WTC11 (cell line): ENCODE results near the gene PLXNA3. TPM values are rescaled to one million over a fixed set of nuclear protein-coding genes. Genes with fewer than 3 reads are reported as not detected.

Experiments used
- ATAC-seq: fragments of 200-7000 bp; cut with Tn5 transposase; 2 replicates; pipeline ENCODE4 v1.10.0; 2021; ENCODE audit warnings: mild to moderate bottlenecking, moderate library complexity
- CTCF ChIA-PET: fragments of 300-600 bp; sonication (Branson Sonifier 250); formaldehyde crosslinking; loops from one replicate; lab custom pipeline; 2021; ENCODE audit warnings: antibody characterized with exemption; lab: Charles Lee
- POLR2A ChIA-PET: fragments of 350-600 bp; sonication (Branson Sonifier 250); formaldehyde crosslinking; loops from one replicate; lab custom pipeline; 2021; ENCODE audit warnings: antibody characterized with exemption; lab: Charles Lee
- DNase-seq: peaks from one replicate; pipeline ENCODE4 v3.0.0; 2021; ENCODE audit warnings: low spot score
- H3K27ac Mint-ChIP-seq: 2 replicates; pipeline ENCODE4 v1.8.0; 2021; ENCODE audit warnings: mixed read lengths
- H3K27me3 Mint-ChIP-seq: 2 replicates; pipeline ENCODE4 v1.8.0; 2021; ENCODE audit warnings: low read depth, mild to moderate bottlenecking, moderate library complexity, mixed read lengths
- H3K36me3 Mint-ChIP-seq: 2 replicates; pipeline ENCODE4 v1.8.0; 2021; ENCODE audit warnings: mixed read lengths
- H3K4me1 Mint-ChIP-seq: 2 replicates; pipeline ENCODE4 v1.8.0; 2022; ENCODE audit warnings: mixed read lengths
- H3K4me3 Mint-ChIP-seq: 2 replicates; pipeline ENCODE4 v1.8.0; 2021; ENCODE audit warnings: mild to moderate bottlenecking, moderate library complexity, mixed read lengths
- H3K9me3 Mint-ChIP-seq: 2 replicates; pipeline ENCODE4 v1.8.0; 2021; ENCODE audit warnings: mixed read lengths
- E2F4 ChIP-seq: sonication (generic); formaldehyde crosslinking; IDR thresholded peaks from 2 replicates; pipeline ENCODE4 v1.8.1; 2022; ENCODE audit warnings: low read depth, mild to moderate bottlenecking, moderate library complexity, missing genetic modification reagents, borderline replicate concordance
- ESRRA ChIP-seq: sonication (generic); formaldehyde crosslinking; IDR thresholded peaks from 2 replicates; pipeline ENCODE4 v1.8.1; 2022; ENCODE audit warnings: mild to moderate bottlenecking, missing genetic modification reagents, borderline replicate concordance
- FOXK1 ChIP-seq: sonication (generic); formaldehyde crosslinking; IDR thresholded peaks from 2 replicates; pipeline ENCODE4 v1.8.0; 2022; ENCODE audit warnings: mild to moderate bottlenecking, moderate library complexity, missing genetic modification reagents
- NFE2L1 ChIP-seq: sonication (generic); formaldehyde crosslinking; IDR thresholded peaks from 2 replicates; pipeline ENCODE4 v1.8.1; 2023; ENCODE audit warnings: missing genetic modification reagents
- NFYB ChIP-seq: sonication (generic); formaldehyde crosslinking; conservative IDR thresholded peaks from 2 replicates; pipeline ENCODE4 v1.8.0; 2022; ENCODE audit warnings: low read depth, missing genetic modification reagents
- NR3C1 ChIP-seq: sonication (generic); formaldehyde crosslinking; conservative IDR thresholded peaks from 2 replicates; pipeline ENCODE4 v1.8.1; 2023; ENCODE audit warnings: low read depth, mild to moderate bottlenecking, missing genetic modification reagents
- SMAD3 ChIP-seq: sonication (generic); formaldehyde crosslinking; IDR thresholded peaks from 2 replicates; pipeline ENCODE4 v1.8.0; 2022; ENCODE audit warnings: missing genetic modification reagents, mild to moderate bottlenecking, borderline replicate concordance
- SMAD4 ChIP-seq: sonication (generic); formaldehyde crosslinking; IDR thresholded peaks from 2 replicates; pipeline ENCODE4 v1.8.0; 2022; ENCODE audit warnings: mild to moderate bottlenecking, missing genetic modification reagents
- SOX15 ChIP-seq: fragments of 250-450 bp; sonication (Bioruptor Pico); IDR thresholded peaks from 2 replicates; pipeline ENCODE4 v1.9.0; 2021; ENCODE audit warnings: mild to moderate bottlenecking
- TEAD1 ChIP-seq: sonication (generic); formaldehyde crosslinking; IDR thresholded peaks from 2 replicates; pipeline ENCODE4 v1.8.0; 2022; ENCODE audit warnings: mild to moderate bottlenecking, missing genetic modification reagents
- TP53 ChIP-seq: sonication (generic); formaldehyde crosslinking; IDR thresholded peaks from 2 replicates; pipeline ENCODE4 v1.8.1; 2023; ENCODE audit warnings: mild to moderate bottlenecking, missing genetic modification reagents
- ZNF232 ChIP-seq: sonication (generic); formaldehyde crosslinking; IDR thresholded peaks from 2 replicates; pipeline ENCODE4 v1.8.0; 2022; ENCODE audit warnings: mild to moderate bottlenecking, missing genetic modification reagents
- ZNF263 ChIP-seq: sonication (generic); formaldehyde crosslinking; IDR thresholded peaks from 2 replicates; pipeline ENCODE4 v1.8.1; 2022; ENCODE audit warnings: low read depth, mild to moderate bottlenecking, moderate library complexity, missing genetic modification reagents
- ZNF281 ChIP-seq: sonication (generic); formaldehyde crosslinking; IDR thresholded peaks from 2 replicates; pipeline ENCODE4 v1.8.0; 2023; ENCODE audit warnings: mild to moderate bottlenecking, missing genetic modification reagents
- total RNA-seq: library from RNA; stranded (reverse); gene quantifications from 3 replicates; pipeline ENCODE4 v1.2.3, GENCODE V29; 2021
- TF ChIP-seq, protein P1 (sequence below): fragments of 250-450 bp; sonication (Bioruptor Pico); IDR thresholded peaks from 2 replicates; pipeline ENCODE4 v2.1.2; 2022; ENCODE audit warnings: mild to moderate bottlenecking, moderate library complexity
- TF ChIP-seq, protein P2 (sequence below): fragments of 250-450 bp; sonication (Bioruptor Pico); IDR thresholded peaks from 2 replicates; pipeline ENCODE4 v1.9.0; 2021; ENCODE audit warnings: mild to moderate bottlenecking
- TF ChIP-seq, protein P3 (sequence below): sonication (generic); formaldehyde crosslinking; IDR thresholded peaks from 2 replicates; pipeline ENCODE4 v1.8.1; 2023; ENCODE audit warnings: mild to moderate bottlenecking, missing genetic modification reagents

PLXNA3 gene
- total RNA-seq, 1 experiment from 2014 or later = 26.6 TPM

GRCh38 chrX:154502989-154503388 lies 44.9 kb downstream of the PLXNA3 start:
- H3K4me1 Mint-ChIP-seq = no peaks in the 10 kb centered on the region
- ATAC-seq (no peak), DNase-seq (no peak)
- no peak for TF ChIP-seq NFE2L1 (CRISPR knock-in tag)
- H3K4me3 Mint-ChIP-seq = no peak overlapping the region
- no peaks in the 10 kb centered on the region for H3K36me3 Mint-ChIP-seq
- CTCF ChIA-PET = interaction anchor here (1.3 kb wide), 1 partner anchor 12 kb away, joined by 4 read pairs; the partner anchor contains the start of gene SLC10A3
- no peaks in the 10 kb centered on the region for H3K9me3 Mint-ChIP-seq
- H3K27ac Mint-ChIP-seq = no peak overlapping the region
- H3K27me3 Mint-ChIP-seq = peaks cover 2% of the 10 kb centered on the region; the same call in 1 of the 2 replicates
- POLR2A ChIA-PET = interaction anchor here (0.7 kb wide), 1 partner anchor 140 kb away, joined by 9 read pairs; no protein-coding TSS in a partner anchor

DNA sequence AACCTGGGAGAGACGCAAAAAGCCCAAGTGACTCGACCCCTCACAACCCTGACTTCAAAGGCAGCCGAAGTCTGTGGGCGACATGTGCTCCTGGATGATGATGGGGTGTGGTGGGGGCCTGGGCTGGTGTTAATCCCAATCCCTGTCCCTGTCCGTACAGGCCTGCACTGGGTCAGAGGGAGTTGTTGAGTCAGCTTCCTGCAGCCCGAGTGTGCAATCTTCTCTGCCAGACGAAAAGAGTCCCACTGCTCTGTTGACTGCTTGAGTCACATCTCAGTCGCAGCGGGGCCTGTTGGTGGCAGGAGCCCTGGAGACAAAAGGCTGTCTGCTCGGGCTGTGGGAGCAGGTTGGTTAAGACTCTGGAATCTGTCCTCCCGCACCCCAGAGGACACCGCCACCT lies 47.7 kb downstream of the PLXNA3 start:
- no peaks in the 10 kb centered on the region for H3K9me3 Mint-ChIP-seq
- no peak overlapping the region for H3K27ac Mint-ChIP-seq
- POLR2A ChIA-PET = no interaction called here
- H3K27me3 Mint-ChIP-seq = peaks cover 2% of the 10 kb centered on the region; the same call in 1 of the 2 replicates
- DNase-seq (no peak), ATAC-seq (no peak)
- H3K4me3 Mint-ChIP-seq = no peak overlapping the region
- CTCF ChIA-PET = no interaction called here
- peaks cover 11% of the 10 kb centered on the region for H3K36me3 Mint-ChIP-seq
- TF ChIP-seq TEAD1 (CRISPR knock-in tag) (no peak), SMAD4 (CRISPR knock-in tag) (no peak)
- H3K4me1 Mint-ChIP-seq = no peaks in the 10 kb centered on the region

DNA sequence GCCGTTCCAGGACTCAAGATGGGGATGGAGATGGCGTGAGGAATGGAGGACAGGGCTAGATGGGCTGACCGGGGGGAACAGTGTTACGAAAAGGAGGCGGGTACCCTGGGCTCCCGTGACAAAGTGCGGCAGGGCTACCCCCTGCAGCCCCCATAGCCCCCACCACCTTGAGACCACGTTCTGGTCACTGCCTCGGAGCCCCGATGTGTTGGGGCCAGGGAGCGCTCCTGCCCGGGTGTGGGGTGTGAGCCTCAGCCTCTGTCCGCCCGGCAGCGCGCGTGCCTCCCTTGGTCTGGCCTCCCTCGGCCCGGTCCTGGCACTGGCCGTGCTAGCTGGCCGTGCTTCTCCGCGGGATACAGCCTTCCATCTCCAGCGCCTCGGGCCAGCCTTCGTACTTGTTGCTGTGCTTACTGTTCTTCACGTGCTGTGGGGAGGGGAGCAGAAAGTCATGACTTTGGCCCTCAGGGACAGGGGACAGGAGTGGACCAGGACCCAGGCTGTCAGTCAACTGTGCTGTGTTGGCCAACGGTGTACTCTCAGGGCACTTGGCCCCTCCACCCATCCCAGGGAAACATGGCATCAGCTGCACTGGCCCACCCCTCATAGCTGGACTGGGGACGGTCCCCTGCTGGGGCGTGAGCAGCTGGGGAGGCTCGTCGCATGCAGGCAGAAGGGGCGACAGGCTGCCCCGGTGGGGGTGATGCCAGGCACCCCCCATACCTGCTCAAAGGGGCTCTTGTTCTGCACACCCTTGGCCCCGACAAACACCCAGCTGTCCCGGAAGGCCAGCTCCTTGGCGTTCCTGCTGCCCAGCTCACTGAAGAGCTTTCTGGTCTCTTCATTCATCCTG lies 48.6 kb downstream of the PLXNA3 start:
- no peak for ATAC-seq
- Mint-ChIP-seq H3K27ac (no peak overlapping the region), H3K4me1 (no peaks in the 10 kb centered on the region), H3K4me3 (no peak overlapping the region), H3K36me3 (peaks cover 15% of the 10 kb centered on the region), H3K9me3 (no peaks in the 10 kb centered on the region), H3K27me3 (no peaks in the 10 kb centered on the region)
- ChIA-PET CTCF (no interaction called here), POLR2A (no interaction called here)
- TF ChIP-seq E2F4 (no peak), ZNF232 (CRISPR knock-in tag) (no peak), ZNF281 (CRISPR knock-in tag) (no peak), ZNF263 (CRISPR knock-in tag) (no peak), SOX15 (CRISPR knock-in tag) (no peak)
- TF ChIP-seq, protein P1, sequence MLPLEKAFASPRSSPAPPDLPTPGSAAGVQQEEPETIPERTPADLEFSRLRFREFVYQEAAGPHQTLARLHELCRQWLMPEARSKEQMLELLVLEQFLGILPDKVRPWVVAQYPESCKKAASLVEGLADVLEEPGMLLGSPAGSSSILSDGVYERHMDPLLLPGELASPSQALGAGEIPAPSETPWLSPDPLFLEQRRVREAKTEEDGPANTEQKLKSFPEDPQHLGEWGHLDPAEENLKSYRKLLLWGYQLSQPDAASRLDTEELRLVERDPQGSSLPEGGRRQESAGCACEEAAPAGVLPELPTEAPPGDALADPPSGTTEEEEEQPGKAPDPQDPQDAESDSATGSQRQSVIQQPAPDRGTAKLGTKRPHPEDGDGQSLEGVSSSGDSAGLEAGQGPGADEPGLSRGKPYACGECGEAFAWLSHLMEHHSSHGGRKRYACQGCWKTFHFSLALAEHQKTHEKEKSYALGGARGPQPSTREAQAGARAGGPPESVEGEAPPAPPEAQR = no peak
- no peak for DNase-seq

- no peak for ATAC-seq
- TF ChIP-seq ESRRA (CRISPR knock-in tag) (no peak), NFYB (CRISPR knock-in tag) (no peak), FOXK1 (CRISPR knock-in tag) (no peak), NR3C1 (CRISPR knock-in tag) (no peak), SMAD3 (CRISPR knock-in tag) (no peak), SMAD4 (CRISPR knock-in tag) (no peak), TP53 (no peak)
- TF ChIP-seq, protein P2, sequence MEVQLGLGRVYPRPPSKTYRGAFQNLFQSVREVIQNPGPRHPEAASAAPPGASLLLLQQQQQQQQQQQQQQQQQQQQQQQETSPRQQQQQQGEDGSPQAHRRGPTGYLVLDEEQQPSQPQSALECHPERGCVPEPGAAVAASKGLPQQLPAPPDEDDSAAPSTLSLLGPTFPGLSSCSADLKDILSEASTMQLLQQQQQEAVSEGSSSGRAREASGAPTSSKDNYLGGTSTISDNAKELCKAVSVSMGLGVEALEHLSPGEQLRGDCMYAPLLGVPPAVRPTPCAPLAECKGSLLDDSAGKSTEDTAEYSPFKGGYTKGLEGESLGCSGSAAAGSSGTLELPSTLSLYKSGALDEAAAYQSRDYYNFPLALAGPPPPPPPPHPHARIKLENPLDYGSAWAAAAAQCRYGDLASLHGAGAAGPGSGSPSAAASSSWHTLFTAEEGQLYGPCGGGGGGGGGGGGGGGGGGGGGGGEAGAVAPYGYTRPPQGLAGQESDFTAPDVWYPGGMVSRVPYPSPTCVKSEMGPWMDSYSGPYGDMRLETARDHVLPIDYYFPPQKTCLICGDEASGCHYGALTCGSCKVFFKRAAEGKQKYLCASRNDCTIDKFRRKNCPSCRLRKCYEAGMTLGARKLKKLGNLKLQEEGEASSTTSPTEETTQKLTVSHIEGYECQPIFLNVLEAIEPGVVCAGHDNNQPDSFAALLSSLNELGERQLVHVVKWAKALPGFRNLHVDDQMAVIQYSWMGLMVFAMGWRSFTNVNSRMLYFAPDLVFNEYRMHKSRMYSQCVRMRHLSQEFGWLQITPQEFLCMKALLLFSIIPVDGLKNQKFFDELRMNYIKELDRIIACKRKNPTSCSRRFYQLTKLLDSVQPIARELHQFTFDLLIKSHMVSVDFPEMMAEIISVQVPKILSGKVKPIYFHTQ (CRISPR knock-in tag) = no peak
- TF ChIP-seq, protein P3, sequence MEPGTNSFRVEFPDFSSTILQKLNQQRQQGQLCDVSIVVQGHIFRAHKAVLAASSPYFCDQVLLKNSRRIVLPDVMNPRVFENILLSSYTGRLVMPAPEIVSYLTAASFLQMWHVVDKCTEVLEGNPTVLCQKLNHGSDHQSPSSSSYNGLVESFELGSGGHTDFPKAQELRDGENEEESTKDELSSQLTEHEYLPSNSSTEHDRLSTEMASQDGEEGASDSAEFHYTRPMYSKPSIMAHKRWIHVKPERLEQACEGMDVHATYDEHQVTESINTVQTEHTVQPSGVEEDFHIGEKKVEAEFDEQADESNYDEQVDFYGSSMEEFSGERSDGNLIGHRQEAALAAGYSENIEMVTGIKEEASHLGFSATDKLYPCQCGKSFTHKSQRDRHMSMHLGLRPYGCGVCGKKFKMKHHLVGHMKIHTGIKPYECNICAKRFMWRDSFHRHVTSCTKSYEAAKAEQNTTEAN = no peak
These were observed 49.7 kb downstream of the PLXNA3 start for GRCh38 chrX:154507673-154508383.

More at GRCh38 chrX:154507673-154508383, 49.7 kb downstream of the PLXNA3 start:
- H3K4me3 Mint-ChIP-seq = no peak overlapping the region
- POLR2A ChIA-PET = no interaction called here
- no peaks in the 10 kb centered on the region for H3K27me3 Mint-ChIP-seq
- no peak for DNase-seq
- no peak overlapping the region for H3K27ac Mint-ChIP-seq
- H3K36me3 Mint-ChIP-seq = peaks cover 15% of the 10 kb centered on the region
- H3K4me1 Mint-ChIP-seq = no peaks in the 10 kb centered on the region
- H3K9me3 Mint-ChIP-seq = no peaks in the 10 kb centered on the region
- CTCF ChIA-PET = no interaction called here
